ENCODE measurements around the gene GALNT5.

Gene GALNT5

GRCh38 chr2:157262248-157262647, 4.7 kb downstream of the GALNT5 start:
- TF ChIP-seq, protein P1, sequence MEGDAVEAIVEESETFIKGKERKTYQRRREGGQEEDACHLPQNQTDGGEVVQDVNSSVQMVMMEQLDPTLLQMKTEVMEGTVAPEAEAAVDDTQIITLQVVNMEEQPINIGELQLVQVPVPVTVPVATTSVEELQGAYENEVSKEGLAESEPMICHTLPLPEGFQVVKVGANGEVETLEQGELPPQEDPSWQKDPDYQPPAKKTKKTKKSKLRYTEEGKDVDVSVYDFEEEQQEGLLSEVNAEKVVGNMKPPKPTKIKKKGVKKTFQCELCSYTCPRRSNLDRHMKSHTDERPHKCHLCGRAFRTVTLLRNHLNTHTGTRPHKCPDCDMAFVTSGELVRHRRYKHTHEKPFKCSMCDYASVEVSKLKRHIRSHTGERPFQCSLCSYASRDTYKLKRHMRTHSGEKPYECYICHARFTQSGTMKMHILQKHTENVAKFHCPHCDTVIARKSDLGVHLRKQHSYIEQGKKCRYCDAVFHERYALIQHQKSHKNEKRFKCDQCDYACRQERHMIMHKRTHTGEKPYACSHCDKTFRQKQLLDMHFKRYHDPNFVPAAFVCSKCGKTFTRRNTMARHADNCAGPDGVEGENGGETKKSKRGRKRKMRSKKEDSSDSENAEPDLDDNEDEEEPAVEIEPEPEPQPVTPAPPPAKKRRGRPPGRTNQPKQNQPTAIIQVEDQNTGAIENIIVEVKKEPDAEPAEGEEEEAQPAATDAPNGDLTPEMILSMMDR (IDR thresholded peaks at IDR 0.05), result no peak

- TF ChIP-seq, protein P1 (IDR thresholded peaks at IDR 0.05), result no peak
These were observed 6.6 kb downstream of the GALNT5 start for GRCh38 chr2:157264099-157264498.

- TF ChIP-seq, protein P1 (IDR thresholded peaks at IDR 0.05), result no peak
These were observed 8.3 kb downstream of the GALNT5 start for GRCh38 chr2:157265825-157266224.

- TF ChIP-seq, protein P1 (IDR thresholded peaks at IDR 0.05), result no peak
These were observed 10.0 kb downstream of the GALNT5 start for GRCh38 chr2:157267476-157267875.

- TF ChIP-seq, protein P1 (IDR thresholded peaks at IDR 0.05), result no peak
These were observed 11.6 kb downstream of the GALNT5 start for GRCh38 chr2:157269060-157269459.

DNA sequence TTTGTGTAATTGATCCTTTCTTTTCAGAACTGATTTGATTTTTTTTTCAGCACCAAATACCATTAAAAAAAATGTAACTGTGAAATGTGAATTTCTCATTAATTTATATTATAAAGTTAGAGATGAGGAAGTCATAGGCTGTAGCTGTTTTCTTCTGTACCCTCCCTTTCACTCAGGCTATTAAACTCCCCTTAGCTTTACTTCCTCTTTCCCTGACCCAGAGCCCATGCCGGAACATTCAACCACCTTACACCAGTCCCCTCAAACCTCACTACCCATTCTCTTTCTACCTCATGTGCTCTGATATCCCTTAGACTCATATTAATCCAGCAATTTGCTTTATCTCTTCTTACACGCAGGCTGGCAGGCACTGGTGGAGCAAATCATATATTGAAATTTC, 12.4 kb downstream of the GALNT5 start:
- TF ChIP-seq, protein P1 (IDR thresholded peaks at IDR 0.05), result no peak

DNA sequence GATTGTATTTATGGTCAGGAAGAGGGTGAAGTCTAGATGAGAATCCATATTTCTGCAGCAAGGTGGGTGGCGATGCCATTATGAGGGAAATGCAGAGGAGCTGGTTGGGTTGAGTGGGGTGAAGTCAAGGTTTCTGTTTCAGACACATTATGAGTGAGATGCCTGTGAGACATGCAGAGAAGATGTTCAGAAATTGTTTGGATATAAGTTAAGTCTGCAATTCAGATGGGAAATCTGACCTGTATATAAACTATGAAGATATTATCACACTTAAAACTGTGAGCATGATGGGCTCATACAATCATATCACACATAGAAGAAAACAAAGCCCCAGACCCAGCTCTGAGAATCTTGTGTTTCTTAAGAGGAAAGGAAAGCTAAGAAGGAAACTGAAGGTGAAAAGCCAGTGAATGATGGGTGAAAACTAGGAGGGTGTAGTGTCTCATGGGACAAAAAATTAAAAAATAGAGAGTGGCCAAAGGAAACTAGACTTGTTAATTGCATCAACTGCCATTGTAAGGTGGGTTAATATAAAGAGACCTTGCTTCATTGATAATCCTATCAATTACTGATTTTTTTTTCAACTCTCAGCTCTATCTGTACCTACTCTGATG, 14.2 kb downstream of the GALNT5 start:
- TF ChIP-seq, protein P1 (IDR thresholded peaks at IDR 0.05), result no peak

DNA sequence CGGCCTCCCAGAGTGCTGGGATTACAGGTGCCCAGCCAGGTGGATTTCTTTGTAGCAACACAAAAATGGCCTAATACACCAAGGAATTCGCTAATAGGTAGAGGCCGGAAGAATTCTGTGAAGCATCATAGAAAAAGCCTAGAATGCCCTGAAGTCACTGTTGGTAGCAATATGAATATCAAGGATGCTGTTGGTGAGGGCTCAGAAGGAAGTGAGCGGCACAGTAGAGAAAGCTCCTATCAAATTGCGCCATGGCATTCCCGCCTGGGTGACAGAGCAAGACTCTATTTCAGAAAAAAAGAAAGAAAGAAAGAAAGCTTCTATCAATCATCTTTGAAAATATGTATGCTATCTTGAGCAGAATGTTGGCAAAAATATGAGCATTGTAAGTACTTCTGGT, 23.8 kb downstream of the GALNT5 start:
- TF ChIP-seq, protein P1 (IDR thresholded peaks at IDR 0.05), result no peak

Data from LNCAP (cell line).